GM10248 (cell line): ENCODE data around the gene CLSTN1.

ENCODE experiments used
- CTCF ChIA-PET: fragments of 300-600 bp; sonication (Branson Sonifier 250); formaldehyde crosslinking; extraction: SDS; loops from one replicate; lab custom pipeline; 2021; ENCODE audit warnings: antibody characterized with exemption; lab: Yijun Ruan, JAX
- POLR2A ChIA-PET: fragments of 350-650 bp; sonication (Branson Sonifier 250); formaldehyde crosslinking; extraction: SDS; loops from one replicate; lab custom pipeline; 2020; ENCODE audit warnings: antibody characterized with exemption; lab: Yijun Ruan, JAX
- DNase-seq: peaks from one replicate; pipeline ENCODE4 v3.0.0; 2012; ENCODE audit errors: extremely low spot score
- TF ChIP-seq, protein P1 (sequence below): IDR thresholded peaks from 2 replicates; pipeline ENCODE4 v1.5.1; 2012; ENCODE audit warnings: mild to moderate bottlenecking, low read depth; ENCODE audit errors: extremely low read depth, missing control alignments, control extremely low read depth

The CLSTN1 gene

DNA sequence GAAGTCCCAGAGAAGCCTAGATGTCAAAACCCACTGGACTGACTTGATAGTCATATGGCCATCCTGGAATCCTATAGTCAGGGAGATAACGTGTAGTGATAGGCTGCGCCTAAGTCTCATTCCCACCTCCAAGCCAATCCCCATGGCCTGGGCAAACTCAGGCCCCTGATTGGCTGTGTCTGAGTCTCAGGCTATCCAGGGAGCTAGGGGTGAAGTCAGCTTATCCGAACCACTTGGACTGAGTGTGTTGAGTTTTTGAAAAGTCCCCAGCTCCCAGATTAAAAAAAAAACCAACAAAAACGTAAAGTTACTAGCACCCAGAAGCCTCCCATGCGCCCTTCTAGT is 120.6 kb downstream of the CLSTN1 start:
- CTCF ChIA-PET, result interaction anchor here (1.2 to 2.6 kb wide), 5 partner anchors 14 to 88 kb away, joined by 3 to 11 read pairs (median 5); no protein-coding TSS in a partner anchor
- TF ChIP-seq, protein P1, sequence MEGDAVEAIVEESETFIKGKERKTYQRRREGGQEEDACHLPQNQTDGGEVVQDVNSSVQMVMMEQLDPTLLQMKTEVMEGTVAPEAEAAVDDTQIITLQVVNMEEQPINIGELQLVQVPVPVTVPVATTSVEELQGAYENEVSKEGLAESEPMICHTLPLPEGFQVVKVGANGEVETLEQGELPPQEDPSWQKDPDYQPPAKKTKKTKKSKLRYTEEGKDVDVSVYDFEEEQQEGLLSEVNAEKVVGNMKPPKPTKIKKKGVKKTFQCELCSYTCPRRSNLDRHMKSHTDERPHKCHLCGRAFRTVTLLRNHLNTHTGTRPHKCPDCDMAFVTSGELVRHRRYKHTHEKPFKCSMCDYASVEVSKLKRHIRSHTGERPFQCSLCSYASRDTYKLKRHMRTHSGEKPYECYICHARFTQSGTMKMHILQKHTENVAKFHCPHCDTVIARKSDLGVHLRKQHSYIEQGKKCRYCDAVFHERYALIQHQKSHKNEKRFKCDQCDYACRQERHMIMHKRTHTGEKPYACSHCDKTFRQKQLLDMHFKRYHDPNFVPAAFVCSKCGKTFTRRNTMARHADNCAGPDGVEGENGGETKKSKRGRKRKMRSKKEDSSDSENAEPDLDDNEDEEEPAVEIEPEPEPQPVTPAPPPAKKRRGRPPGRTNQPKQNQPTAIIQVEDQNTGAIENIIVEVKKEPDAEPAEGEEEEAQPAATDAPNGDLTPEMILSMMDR, result no peak
- POLR2A ChIA-PET, result no interaction called here
- no peak for DNase-seq

DNA sequence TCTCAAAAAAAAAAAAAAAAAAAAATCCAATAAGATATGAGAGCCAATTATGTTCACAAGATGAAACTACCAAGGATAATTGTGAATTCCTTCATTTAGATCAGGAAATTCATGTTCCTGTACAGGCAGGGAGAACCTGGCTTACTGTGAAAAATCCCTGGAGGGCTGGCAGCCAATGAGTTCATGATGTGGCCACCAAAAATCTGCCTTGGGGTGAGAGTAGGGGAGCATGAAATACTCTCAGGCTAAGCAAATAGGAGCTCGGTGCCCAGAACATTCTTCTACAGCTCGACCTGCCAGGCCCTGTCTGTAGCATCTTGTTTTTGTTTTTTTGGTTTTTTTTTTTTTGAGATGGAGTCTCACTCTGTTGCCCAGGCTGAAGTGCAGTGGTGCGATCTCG is 122.1 kb downstream of the CLSTN1 start:
- ChIA-PET CTCF (no interaction called here), POLR2A (no interaction called here)

DNA sequence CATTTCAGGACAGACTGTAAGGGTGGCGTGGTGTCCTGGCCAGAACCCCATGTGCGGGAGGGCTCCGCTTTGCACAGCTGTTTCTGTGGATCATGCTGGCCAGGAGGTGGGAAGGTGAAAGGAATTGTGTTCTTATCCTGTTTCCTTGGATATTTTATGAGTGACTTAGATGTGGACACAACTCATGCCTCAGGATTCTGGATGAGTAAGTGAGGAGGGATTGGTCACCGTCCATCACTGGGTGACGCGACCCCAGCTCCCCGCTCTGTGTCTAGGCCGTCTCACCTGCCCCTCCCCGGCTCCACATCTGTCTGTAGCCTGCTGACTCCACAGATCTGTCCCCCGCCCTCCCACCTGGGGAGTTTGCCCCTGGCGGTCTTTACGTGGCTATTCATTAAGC is 123.4 kb downstream of the CLSTN1 start:
- ChIA-PET POLR2A (no interaction called here), CTCF (no interaction called here)
- DNase-seq, result no peak
- TF ChIP-seq, protein P1, result no peak

More for the DNA sequence above, 122.1 kb downstream of the CLSTN1 start:
- DNase-seq, result no peak
- TF ChIP-seq, protein P1, result no peak

DNA sequence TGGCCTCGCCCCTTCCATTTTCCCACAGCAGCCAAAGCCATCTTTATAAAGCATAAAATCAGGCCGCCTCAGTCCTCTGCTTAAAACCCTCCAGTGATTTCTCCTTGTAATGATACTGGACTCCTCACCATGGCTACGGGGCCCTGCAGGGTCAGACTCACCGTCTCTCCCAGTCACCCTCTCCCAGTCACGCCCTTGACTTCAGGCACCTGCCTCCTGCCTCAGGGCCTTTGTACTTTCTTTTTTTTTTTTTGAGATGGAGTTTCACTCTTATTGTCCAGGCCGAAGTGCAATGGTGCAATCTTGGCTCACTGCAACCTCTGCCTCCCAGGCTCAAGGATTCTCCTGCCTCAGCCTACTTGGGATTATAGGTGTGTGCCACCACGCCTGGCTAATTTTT is 124.4 kb downstream of the CLSTN1 start:
- no peak for DNase-seq
- CTCF ChIA-PET, result no interaction called here
- TF ChIP-seq, protein P1, result no peak
- POLR2A ChIA-PET, result no interaction called here

DNA sequence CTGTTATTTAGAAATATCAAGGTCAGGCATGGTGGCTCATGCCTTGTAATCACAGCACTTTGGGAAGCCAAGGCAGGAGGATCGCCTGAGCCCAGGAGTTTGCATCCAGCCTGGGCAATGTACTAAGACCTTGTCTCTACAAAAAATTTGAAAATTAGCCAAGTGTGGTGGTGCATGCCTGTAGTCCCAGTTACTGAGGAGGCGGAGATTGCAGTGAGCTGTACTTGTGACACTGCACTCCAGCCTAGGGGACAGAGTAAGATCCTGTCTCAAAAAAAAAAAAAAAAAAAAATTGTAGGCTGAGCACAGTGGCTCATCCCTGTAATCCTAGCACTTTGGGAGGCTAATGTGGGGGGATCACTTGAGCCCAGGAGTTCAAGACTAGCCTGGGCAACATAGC is 127.0 kb downstream of the CLSTN1 start:
- CTCF ChIA-PET, result no interaction called here
- POLR2A ChIA-PET, result interaction anchor here (0.6 kb wide), 1 partner anchor 106 kb away, joined by 5 read pairs; no protein-coding TSS in a partner anchor
- TF ChIP-seq, protein P1, result no peak
- no peak for DNase-seq

DNA sequence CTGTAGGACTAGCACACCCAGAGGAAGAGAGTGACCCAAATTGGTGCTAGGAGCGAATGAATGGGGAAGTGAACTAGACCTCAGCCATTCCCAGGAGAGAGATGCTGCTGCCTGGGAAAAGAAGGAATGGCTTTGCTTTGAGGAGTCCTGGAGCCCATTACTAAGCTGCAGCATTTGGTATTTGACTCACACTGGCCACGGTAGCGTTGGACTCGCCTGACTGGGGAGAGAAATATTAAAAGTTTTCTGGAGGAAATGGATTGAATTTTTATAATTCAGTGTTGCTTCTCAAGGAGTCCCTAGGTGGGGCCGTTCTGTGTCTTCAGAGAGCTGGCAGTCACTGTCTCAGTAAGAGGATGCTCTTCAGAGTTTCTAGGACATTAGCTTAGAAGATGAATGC is 132.1 kb downstream of the CLSTN1 start:
- no peak for DNase-seq
- POLR2A ChIA-PET, result no interaction called here
- CTCF ChIA-PET, result interaction anchor here (1.1 to 1.9 kb wide), 4 partner anchors 10 to 65 kb away, joined by 3 to 5 read pairs (median 5); no protein-coding TSS in a partner anchor
- TF ChIP-seq, protein P1, result no peak

DNA sequence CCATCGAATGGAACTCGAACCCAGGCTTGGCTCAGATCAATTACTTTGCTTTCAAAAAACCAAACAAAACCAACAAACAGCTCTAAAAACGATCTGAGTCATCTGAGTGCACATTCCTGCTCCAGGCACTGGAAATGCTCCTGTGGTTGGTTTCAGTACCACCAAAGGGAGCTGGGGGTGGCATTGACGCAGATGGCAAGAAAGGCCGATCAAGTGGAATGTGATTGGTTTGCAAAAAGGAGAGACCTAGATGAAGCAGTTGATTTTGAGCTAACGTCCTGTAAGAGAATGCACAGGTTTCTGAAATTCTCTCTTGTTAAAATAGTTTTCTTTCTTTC is 132.7 kb downstream of the CLSTN1 start:
- DNase-seq, result no peak
- ChIA-PET CTCF (interaction anchor here (0.9 to 1.3 kb wide), 3 partner anchors 14 to 65 kb away, joined by 3 to 5 read pairs (median 5); no protein-coding TSS in a partner anchor), POLR2A (no interaction called here)
- TF ChIP-seq, protein P1, result no peak
